ENCODE results near the gene CALHM3. TPM values are rescaled to one million over a fixed set of nuclear protein-coding genes. Genes with fewer than 3 reads are reported as not detected.

Gene CALHM3
- total RNA-seq, 3 donors from 2014 or later (not counting 1 experiment from before 2014, with no cell fraction given) = not detected

- Mint-ChIP-seq H3K4me1 (no peaks in the 10 kb centered on the region), H3K36me3 (peaks cover 15% of the 10 kb centered on the region), H3K9me3 (no peaks in the 10 kb centered on the region), H3K4me3 (no peak overlapping the region), H3K27ac (no peak overlapping the region), H3K27me3 (ENCODE audit: low read depth in 2 of 2) (no peaks in the 10 kb centered on the region)
- Histone ChIP-seq H3K27me3 (ENCODE audit: control insufficient read depth, insufficient read depth, low read length) (no peaks in the 10 kb centered on the region), H3K4me1 (ENCODE audit: control insufficient read depth, insufficient read depth, low read length) (no peaks in the 10 kb centered on the region), H3K4me3 (ENCODE audit: low read length) (no peak overlapping the region), H3K9me3 (ENCODE audit: control insufficient read depth, insufficient read depth, low read length) (no peaks in the 10 kb centered on the region), H3K36me3 (ENCODE audit: control insufficient read depth, insufficient read depth, low read length) (peaks cover 70% of the 10 kb centered on the region), H3K27ac (ENCODE audit: low read length) (no peak overlapping the region)
- DNase-seq (no peak), ATAC-seq (no peak)
- intact Hi-C loops (cut with micrococcal nuclease) = no loop called here
- no peak for TF ChIP-seq CTCF (IDR thresholded peaks at IDR 0.05)
- WGBS (ENCODE audit: insufficient coverage) = 95% methylated on average over 5 of the region's 5 CpGs
Observed at GRCh38 chr10:103423748-103424147, 55.3 kb downstream of the CALHM3 start.

Other genes with a start within 250 kb of the CALHM3 start
- gene RPEL1, start 233.4 kb downstream of the CALHM3 start, total RNA-seq = not detected
- not detected for gene INA, start 202.1 kb downstream of the CALHM3 start, total RNA-seq
- 1 to 10 TPM; 5.1 to 8.1 (median 7.1) TPM for gene PCGF6, start 128.1 kb downstream of the CALHM3 start, total RNA-seq
- 1 to 10 TPM; 3.6 to 8.8 (median 6.3) TPM for gene TAF5, start 111.3 kb downstream of the CALHM3 start, total RNA-seq
- 100 to 1,000 TPM; 121 to 157 (median 154) TPM for gene ATP5MK, start 82.8 kb downstream of the CALHM3 start, total RNA-seq
- gene PDCD11, start 82.6 kb downstream of the CALHM3 start, total RNA-seq = 10 to 100 TPM; 25.5 to 30.9 (median 29.5) TPM
- 10 to 100 TPM; 26.6 to 55.2 (median 37.2) TPM for gene CALHM2, start 26.9 kb downstream of the CALHM3 start, total RNA-seq
- under 1 TPM in 2 of 3 donors, not detected in 1; 0.23 to 0.57 TPM for gene CALHM1, start 20.3 kb downstream of the CALHM3 start, total RNA-seq
- gene NEURL1, start 14.5 kb upstream of the CALHM3 start, total RNA-seq = 1 to 10 TPM in 2 of 3 donors, under 1 TPM in 1; 0.95 to 8.5 (median 1.5) TPM

Data from natural killer cell (primary cell).